Activated CD4-positive, alpha-beta memory T cell treated with anti-CD3 and anti-CD28 coated beads, Interleukin-2, amount 10 ng/mL, durations not matched to agents 7 days and 5 days (primary cell): ENCODE results near the gene VRK2. TPM values are rescaled to one million over a fixed set of nuclear protein-coding genes. Genes with fewer than 3 reads are reported as not detected.

Experiments
- CTCF ChIA-PET: fragments of 350-600 bp; sonication (Branson Sonifier 250); formaldehyde crosslinking; loops from one replicate; lab custom pipeline; 2021; ENCODE audit warnings: antibody characterized with exemption, inconsistent platforms; lab: Charles Lee
- POLR2A ChIA-PET: fragments of 350-600 bp; sonication (Branson Sonifier 250); formaldehyde crosslinking; loops from one replicate; lab custom pipeline; 2021; ENCODE audit warnings: antibody characterized with exemption; lab: Charles Lee
- DNase-seq: peaks from one replicate; pipeline ENCODE4 v3.0.0-alpha.2; 2020
- H3K27ac Mint-ChIP-seq: one replicate; pipeline ENCODE4 v1.8.0; 2021; ENCODE audit warnings: mild to moderate bottlenecking, mixed read lengths
- H3K27me3 Mint-ChIP-seq: one replicate; pipeline ENCODE4 v1.8.0; 2021; ENCODE audit warnings: mixed read lengths
- H3K36me3 Mint-ChIP-seq: one replicate; pipeline ENCODE4 v1.8.0; 2021; ENCODE audit warnings: low read depth, mixed read lengths
- H3K4me1 Mint-ChIP-seq: one replicate; pipeline ENCODE4 v1.8.0; 2021; ENCODE audit warnings: mixed read lengths
- H3K4me3 Mint-ChIP-seq: one replicate; pipeline ENCODE4 v1.8.0; 2021; ENCODE audit warnings: mild to moderate bottlenecking, mixed read lengths
- H3K9me3 Mint-ChIP-seq: one replicate; pipeline ENCODE4 v1.8.0; 2021; ENCODE audit warnings: mixed read lengths
- total RNA-seq, 2 experiments: library from RNA; stranded (reverse); gene quantifications; one replicate each; pipeline ENCODE4 v1.2.3, GENCODE V29; 2021

The VRK2 gene
- total RNA-seq, 2 experiments from 2014 or later: 24.5 to 26.6 TPM

- ChIA-PET POLR2A (no interaction called here), CTCF (no interaction called here)
- Mint-ChIP-seq H3K36me3 (peaks cover 8% of the 10 kb centered on the region), H3K4me3 (no peak overlapping the region), H3K9me3 (peaks cover 2% of the 10 kb centered on the region), H3K4me1 (peaks cover 13% of the 10 kb centered on the region), H3K27ac (no peak overlapping the region), H3K27me3 (no peaks in the 10 kb centered on the region)
- DNase-seq: no peak
Observed at GRCh38 chr2:58039170-58039611, 7.4 kb upstream of the VRK2 start.

DNA sequence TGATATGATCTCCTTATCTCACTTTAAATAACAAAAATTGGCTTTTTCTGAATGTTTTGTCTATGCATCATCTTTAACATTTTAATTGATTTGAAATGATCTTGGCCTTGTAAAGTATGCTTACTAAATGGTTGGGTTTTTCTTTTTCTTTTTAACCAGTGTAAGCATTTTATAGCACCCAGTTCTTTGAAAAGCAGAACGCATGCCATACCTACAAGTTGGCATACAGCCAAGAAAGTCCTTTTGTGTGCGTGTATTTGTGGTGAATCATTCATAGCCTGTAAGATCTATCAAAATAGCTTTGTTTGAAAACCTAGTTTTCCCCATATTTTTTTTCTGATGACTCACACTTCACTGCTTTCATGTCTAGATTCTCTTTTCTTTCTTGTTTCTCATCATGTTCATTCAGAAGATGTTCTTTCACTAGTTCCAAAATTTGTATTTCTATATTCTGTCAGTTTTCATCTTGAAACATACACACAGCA lies 4.1 kb upstream of the VRK2 start:
- Mint-ChIP-seq H3K9me3 (peaks cover 2% of the 10 kb centered on the region), H3K36me3 (peaks cover 16% of the 10 kb centered on the region), H3K4me3 (no peak overlapping the region), H3K27ac (no peak overlapping the region), H3K27me3 (no peaks in the 10 kb centered on the region), H3K4me1 (peaks cover 27% of the 10 kb centered on the region)
- no peak for DNase-seq
- ChIA-PET POLR2A (no interaction called here), CTCF (no interaction called here)

- H3K9me3 Mint-ChIP-seq: no peaks in the 10 kb centered on the region
- H3K4me3 Mint-ChIP-seq: no peak overlapping the region
- DNase-seq: no peak
- H3K27me3 Mint-ChIP-seq: no peaks in the 10 kb centered on the region
- peaks cover 18% of the 10 kb centered on the region for H3K36me3 Mint-ChIP-seq
- CTCF ChIA-PET: no interaction called here
- POLR2A ChIA-PET: no interaction called here
- no peak overlapping the region for H3K27ac Mint-ChIP-seq
- H3K4me1 Mint-ChIP-seq: peaks cover 41% of the 10 kb centered on the region
Observed at GRCh38 chr2:58044145-58044544, 2.5 kb upstream of the VRK2 start.

- no peak for DNase-seq
Observed at GRCh38 chr2:58045580-58046334, 849 bp upstream of the VRK2 start.

GRCh38 chr2:58046335-58046584 lies 346 bp upstream of the VRK2 start:
- Mint-ChIP-seq H3K4me3 (peak overlapping the region; percentile 89), H3K27ac (peak overlapping the region; percentile 97), H3K36me3 (peaks cover 22% of the 10 kb centered on the region), H3K27me3 (no peaks in the 10 kb centered on the region), H3K9me3 (no peaks in the 10 kb centered on the region), H3K4me1 (peaks cover 40% of the 10 kb centered on the region)
- ChIA-PET CTCF (interaction anchor here (0.7 to 1.2 kb wide), 4 partner anchors 9 to 59 kb away, joined by 3 to 4 read pairs (median 4); no protein-coding TSS in a partner anchor), POLR2A (interaction anchor here (0.8 to 2.6 kb wide), 18 partner anchors 9 to 409 kb away, joined by 3 to 13 read pairs (median 5); partner anchors contain the start of gene FANCL)
- DNase-seq: no peak

More at GRCh38 chr2:58045580-58046334, 849 bp upstream of the VRK2 start:
- peak overlapping the region; percentile 97 for H3K27ac Mint-ChIP-seq
- H3K36me3 Mint-ChIP-seq: peaks cover 22% of the 10 kb centered on the region
- POLR2A ChIA-PET: interaction anchor here (0.8 to 2.6 kb wide), 16 partner anchors 8 to 410 kb away, joined by 3 to 13 read pairs (median 6); partner anchors contain the start of gene FANCL
- H3K27me3 Mint-ChIP-seq: no peaks in the 10 kb centered on the region
- H3K9me3 Mint-ChIP-seq: no peaks in the 10 kb centered on the region
- peak overlapping the region; percentile 89 for H3K4me3 Mint-ChIP-seq
- CTCF ChIA-PET: interaction anchor here (0.7 to 1.2 kb wide), 4 partner anchors 9 to 59 kb away, joined by 3 to 4 read pairs (median 4); no protein-coding TSS in a partner anchor
- H3K4me1 Mint-ChIP-seq: peaks cover 40% of the 10 kb centered on the region

GRCh38 chr2:58047373-58047935 lies 848 bp downstream of the VRK2 start:
- POLR2A ChIA-PET: interaction anchor here (0.6 to 2.6 kb wide), 7 partner anchors 10 to 190 kb away, joined by 3 to 13 read pairs (median 8); no protein-coding TSS in a partner anchor
- DNase-seq: no peak
- no peaks in the 10 kb centered on the region for H3K27me3 Mint-ChIP-seq
- CTCF ChIA-PET: interaction anchor here (0.9 kb wide), 1 partner anchor 139 kb away, joined by 3 read pairs; no protein-coding TSS in a partner anchor
- no peaks in the 10 kb centered on the region for H3K9me3 Mint-ChIP-seq
- H3K36me3 Mint-ChIP-seq: peaks cover 29% of the 10 kb centered on the region
- peak overlapping the region; percentile 89 for H3K4me3 Mint-ChIP-seq
- H3K4me1 Mint-ChIP-seq: peaks cover 39% of the 10 kb centered on the region
- peak overlapping the region; percentile 97 for H3K27ac Mint-ChIP-seq

- ChIA-PET CTCF (no interaction called here), POLR2A (interaction anchor here (0.6 kb wide), 1 partner anchor 16 kb away, joined by 3 read pairs; no protein-coding TSS in a partner anchor)
- Mint-ChIP-seq H3K27ac (peak overlapping the region; percentile 65), H3K4me1 (peaks cover 35% of the 10 kb centered on the region), H3K4me3 (peak overlapping the region; percentile 89), H3K27me3 (no peaks in the 10 kb centered on the region), H3K36me3 (peaks cover 29% of the 10 kb centered on the region), H3K9me3 (no peaks in the 10 kb centered on the region)
- DNase-seq: no peak
Observed at GRCh38 chr2:58047961-58048360, 1.4 kb downstream of the VRK2 start.

DNA sequence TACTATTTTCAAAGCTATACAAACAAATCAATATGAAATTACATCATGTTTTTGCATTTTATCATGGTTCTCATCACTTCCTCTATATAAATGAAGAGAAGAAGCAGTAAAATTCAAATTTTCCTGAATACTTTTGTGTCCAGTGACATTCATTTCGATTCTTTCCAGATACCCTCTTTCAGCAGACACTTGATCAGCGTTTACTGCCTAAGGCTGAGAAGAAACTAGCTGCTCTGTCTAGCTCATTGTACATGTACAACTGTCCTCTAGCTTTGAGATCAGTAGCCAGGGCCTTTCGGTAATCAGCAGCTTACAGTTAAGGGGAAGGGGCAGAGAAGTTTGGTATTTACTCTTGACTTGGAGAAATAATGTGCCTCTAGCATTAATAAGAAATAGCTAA lies 4.8 kb downstream of the VRK2 start:
- H3K4me3 Mint-ChIP-seq: no peak overlapping the region
- ChIA-PET POLR2A (interaction anchor here (0.8 to 1.1 kb wide), 2 partner anchors 9 to 105 kb away, joined by 3 to 5 read pairs; no protein-coding TSS in a partner anchor), CTCF (interaction anchor here (1.5 kb wide), 1 partner anchor 83 kb away, joined by 3 read pairs; no protein-coding TSS in a partner anchor)
- H3K4me1 Mint-ChIP-seq: peaks cover 28% of the 10 kb centered on the region
- H3K36me3 Mint-ChIP-seq: peaks cover 25% of the 10 kb centered on the region
- H3K9me3 Mint-ChIP-seq: no peaks in the 10 kb centered on the region
- no peaks in the 10 kb centered on the region for H3K27me3 Mint-ChIP-seq
- H3K27ac Mint-ChIP-seq: no peak overlapping the region
- DNase-seq: no peak

DNA sequence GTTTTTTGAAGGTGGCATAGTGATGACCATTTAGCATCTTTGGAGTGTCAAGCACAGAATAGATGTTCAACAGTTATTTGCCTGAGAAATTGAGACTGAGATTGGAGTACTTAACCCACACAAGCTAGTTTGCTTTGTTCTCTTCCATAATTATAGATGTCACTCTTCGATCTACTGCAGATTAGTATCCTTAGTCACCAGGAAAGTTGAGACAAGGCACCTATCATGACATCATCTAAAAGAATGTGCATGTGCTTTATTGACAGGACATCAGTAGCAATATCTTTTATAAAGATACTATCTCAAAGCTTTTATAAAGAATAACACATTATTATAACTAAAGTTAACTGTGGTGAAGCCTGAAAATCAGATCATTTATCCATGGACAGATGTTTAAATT lies 6.4 kb downstream of the VRK2 start:
- H3K4me1 Mint-ChIP-seq: peaks cover 23% of the 10 kb centered on the region
- CTCF ChIA-PET: interaction anchor here (0.7 to 1.5 kb wide), 2 partner anchors 82 to 1826 kb away, joined by 3 read pairs; no protein-coding TSS in a partner anchor
- H3K36me3 Mint-ChIP-seq: peaks cover 30% of the 10 kb centered on the region
- H3K9me3 Mint-ChIP-seq: no peaks in the 10 kb centered on the region
- no peak overlapping the region for H3K27ac Mint-ChIP-seq
- POLR2A ChIA-PET: interaction anchor here (0.9 kb wide), 1 partner anchor 11 kb away, joined by 3 read pairs; no protein-coding TSS in a partner anchor
- H3K27me3 Mint-ChIP-seq: no peaks in the 10 kb centered on the region
- H3K4me3 Mint-ChIP-seq: no peak overlapping the region
- no peak for DNase-seq

DNA sequence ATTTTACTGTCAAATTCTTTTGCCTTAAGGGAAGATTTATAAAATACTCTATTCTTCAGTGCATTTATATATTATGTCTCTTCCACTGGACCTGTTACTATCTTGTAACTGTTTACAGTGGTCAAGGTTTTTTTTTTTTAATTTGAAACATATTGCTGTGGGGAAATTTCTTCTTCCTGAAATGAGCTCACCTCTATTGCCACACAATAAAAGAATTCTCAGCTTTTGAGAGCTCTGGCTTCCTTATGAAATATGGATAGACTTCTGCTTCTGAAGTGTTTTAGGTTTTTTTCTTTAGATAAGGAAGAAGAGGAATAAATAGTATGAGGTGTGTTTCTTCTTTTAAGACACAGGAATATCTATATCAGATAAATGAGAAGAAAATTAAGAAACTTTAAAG lies 7.7 kb downstream of the VRK2 start:
- Mint-ChIP-seq H3K4me1 (peaks cover 10% of the 10 kb centered on the region), H3K36me3 (peaks cover 35% of the 10 kb centered on the region), H3K27me3 (no peaks in the 10 kb centered on the region), H3K4me3 (no peak overlapping the region), H3K9me3 (no peaks in the 10 kb centered on the region), H3K27ac (no peak overlapping the region)
- DNase-seq: no peak
- CTCF ChIA-PET: interaction anchor here (1.8 kb wide), 1 partner anchor 8 kb away, joined by 4 read pairs; the partner anchor contains the start of gene VRK2
- POLR2A ChIA-PET: interaction anchor here (1.9 kb wide), 1 partner anchor 8 kb away, joined by 9 read pairs; the partner anchor contains the start of gene VRK2

DNA sequence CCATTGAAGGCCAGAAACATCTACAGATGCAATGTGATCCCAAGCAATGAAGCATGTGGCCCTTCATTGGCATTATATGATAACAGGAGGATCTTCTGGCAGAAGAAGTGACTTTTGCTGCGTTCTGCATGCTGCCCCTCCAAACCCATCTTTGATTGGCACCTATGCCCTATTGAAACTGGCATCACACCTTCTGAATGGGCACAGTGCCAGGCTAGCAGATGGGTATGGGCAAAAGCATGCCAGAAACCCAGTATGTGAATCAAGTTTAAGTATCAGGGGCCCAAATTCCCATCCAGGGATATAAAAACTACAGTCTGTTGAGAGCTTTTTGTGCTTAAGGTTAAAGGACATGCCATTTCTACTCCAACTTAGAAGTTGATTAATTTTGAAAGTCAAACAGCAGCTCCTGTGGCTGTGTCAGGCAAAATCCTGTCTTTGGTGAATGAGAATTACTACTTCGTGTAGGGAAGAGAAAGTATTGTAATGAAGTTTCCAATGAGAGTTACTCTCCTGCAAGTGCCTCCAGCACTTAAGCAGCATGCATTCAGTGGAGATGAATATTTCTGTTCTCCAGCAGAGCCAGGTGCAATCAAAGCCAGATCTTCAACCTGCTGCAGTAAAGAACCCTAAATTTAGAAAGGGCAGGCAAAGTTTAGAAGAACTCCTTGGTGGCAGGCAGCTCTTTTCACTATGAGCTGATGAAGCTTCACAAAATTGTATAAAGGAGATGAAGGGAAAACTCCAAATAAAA lies 8.6 kb downstream of the VRK2 start:
- no peaks in the 10 kb centered on the region for H3K9me3 Mint-ChIP-seq
- peaks cover 8% of the 10 kb centered on the region for H3K4me1 Mint-ChIP-seq
- no peak overlapping the region for H3K4me3 Mint-ChIP-seq
- CTCF ChIA-PET: interaction anchor here (1.8 kb wide), 1 partner anchor 9 kb away, joined by 4 read pairs; the partner anchor contains the start of gene VRK2
- no peak overlapping the region for H3K27ac Mint-ChIP-seq
- H3K36me3 Mint-ChIP-seq: peaks cover 33% of the 10 kb centered on the region
- POLR2A ChIA-PET: interaction anchor here (1.9 kb wide), 1 partner anchor 9 kb away, joined by 9 read pairs; the partner anchor contains the start of gene VRK2
- DNase-seq: no peak
- H3K27me3 Mint-ChIP-seq: no peaks in the 10 kb centered on the region
